Esophagus squamous epithelium (tissue), 4 donors: ENCODE data around the gene MAP1S.

Experiments
- POLR2A ChIP-seq, 4 donors: fragments of 450-650 bp; IDR thresholded peaks; one replicate each; pipeline ENCODE4 v1.6.1; 2017; ENCODE audit warnings: antibody characterized with exemption in 4 of 4, mild to moderate bottlenecking in 4 of 4, moderate library complexity in 3 of 4
- TF ChIP-seq, protein P1 (sequence below), 6 experiments: fragments of 450-650 bp in 4 of 6; fragments of 200-600 bp in 2 of 6; sonication (generic) in 2 of 6; IDR thresholded peaks; one replicate each; pipeline ENCODE4 v1.5.1; 2016 to 2019; ENCODE audit warnings: antibody characterized with exemption in 6 of 6, mild to moderate bottlenecking in 4 of 6, moderate library complexity in 4 of 6

DNA sequence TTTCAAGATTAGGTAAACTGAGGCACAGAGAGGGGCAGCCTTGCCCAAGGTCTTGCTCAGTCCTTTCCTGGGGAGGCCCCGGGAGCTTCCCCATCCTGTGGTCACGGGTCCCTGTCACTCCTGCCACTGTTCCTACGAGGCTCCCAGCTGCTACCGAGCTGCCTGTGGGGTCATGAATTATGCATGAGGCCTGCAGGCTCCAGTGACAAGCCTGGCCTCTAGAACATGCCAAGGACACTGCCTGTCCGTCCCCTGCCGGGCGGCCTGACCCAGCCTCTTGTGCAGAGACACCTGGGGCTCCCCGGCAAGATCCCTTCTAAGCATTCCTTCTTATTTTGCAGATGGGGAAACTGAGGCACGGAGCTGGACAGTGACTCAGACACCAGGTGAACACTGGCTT, 34.7 kb downstream of the MAP1S start:
- TF ChIP-seq, protein P1, sequence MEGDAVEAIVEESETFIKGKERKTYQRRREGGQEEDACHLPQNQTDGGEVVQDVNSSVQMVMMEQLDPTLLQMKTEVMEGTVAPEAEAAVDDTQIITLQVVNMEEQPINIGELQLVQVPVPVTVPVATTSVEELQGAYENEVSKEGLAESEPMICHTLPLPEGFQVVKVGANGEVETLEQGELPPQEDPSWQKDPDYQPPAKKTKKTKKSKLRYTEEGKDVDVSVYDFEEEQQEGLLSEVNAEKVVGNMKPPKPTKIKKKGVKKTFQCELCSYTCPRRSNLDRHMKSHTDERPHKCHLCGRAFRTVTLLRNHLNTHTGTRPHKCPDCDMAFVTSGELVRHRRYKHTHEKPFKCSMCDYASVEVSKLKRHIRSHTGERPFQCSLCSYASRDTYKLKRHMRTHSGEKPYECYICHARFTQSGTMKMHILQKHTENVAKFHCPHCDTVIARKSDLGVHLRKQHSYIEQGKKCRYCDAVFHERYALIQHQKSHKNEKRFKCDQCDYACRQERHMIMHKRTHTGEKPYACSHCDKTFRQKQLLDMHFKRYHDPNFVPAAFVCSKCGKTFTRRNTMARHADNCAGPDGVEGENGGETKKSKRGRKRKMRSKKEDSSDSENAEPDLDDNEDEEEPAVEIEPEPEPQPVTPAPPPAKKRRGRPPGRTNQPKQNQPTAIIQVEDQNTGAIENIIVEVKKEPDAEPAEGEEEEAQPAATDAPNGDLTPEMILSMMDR (IDR thresholded peaks at IDR 0.05) = no peak
- TF ChIP-seq POLR2A (IDR thresholded peaks at IDR 0.05) = no peak
